Gastroesophageal sphincter (tissue), 3 donors: ENCODE data around the gene KIAA1614.

Source experiments
- CTCF ChIP-seq, 4 experiments: fragments of 200-600 bp in 2 of 4; fragments of 450-650 bp in 2 of 4; sonication (generic) in 1 of 4; IDR thresholded peaks; one replicate each; pipeline ENCODE4 v1.5.1; 2017 to 2019; ENCODE audit warnings: antibody characterized with exemption in 4 of 4, mild to moderate bottlenecking in 2 of 4, moderate library complexity in 2 of 4
- EP300 ChIP-seq: sonication (generic); formaldehyde crosslinking; IDR thresholded peaks from one replicate; pipeline ENCODE4 v1.6.1; 2017; ENCODE audit warnings: antibody characterized with exemption, mild to moderate bottlenecking
- POLR2A ChIP-seq, 2 donors: fragments of 450-650 bp; IDR thresholded peaks; one replicate each; pipeline ENCODE4 v1.6.1; 2017; ENCODE audit warnings: antibody characterized with exemption in 2 of 2, mild to moderate bottlenecking in 2 of 2, moderate library complexity in 1 of 2
- POLR2AphosphoS5 ChIP-seq: sonication (generic); formaldehyde crosslinking; IDR thresholded peaks from one replicate; pipeline ENCODE4 v1.6.1; 2017; ENCODE audit warnings: antibody characterized with exemption

GRCh38 chr1:180946056-180946455 is 33.4 kb downstream of the KIAA1614 start:
- no peak for TF ChIP-seq CTCF (IDR thresholded peaks at IDR 0.05)
- TF ChIP-seq POLR2A (IDR thresholded peaks at IDR 0.05): no peak
- no peak for TF ChIP-seq EP300
- TF ChIP-seq POLR2AphosphoS5: no peak
